ENCODE results near the gene PIGV.
A peak's percentile ranks its signal among the peaks of the same experiment; 100 is the strongest.
"Not testable (repeated sequence)": the region's sequence is repeated elsewhere in the genome, so short reads cannot be mapped to it uniquely, and the experiment has no call there.

Gene PIGV

DNA sequence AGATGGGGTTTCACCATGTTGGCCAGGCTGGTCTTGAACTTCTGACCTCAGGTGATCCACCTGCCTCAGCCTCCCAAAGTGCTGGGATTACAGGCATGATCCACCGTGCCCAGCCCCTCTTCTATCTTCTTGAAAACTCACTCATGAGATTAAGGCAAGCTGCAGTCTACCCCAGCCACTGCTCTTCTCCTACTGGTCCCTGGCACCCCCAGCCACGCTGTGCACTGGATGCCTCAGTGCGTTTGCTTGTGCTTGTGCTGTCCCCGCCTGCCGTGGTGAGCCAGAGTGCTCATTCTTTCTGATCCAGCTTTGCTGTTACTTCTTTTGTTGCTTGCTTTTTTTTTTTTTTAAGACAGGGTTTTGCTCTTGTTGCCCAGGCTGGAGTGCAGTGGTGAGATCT lies 49.9 kb downstream of the PIGV start:
- not testable (repeated sequence) for DNase-seq

DNA sequence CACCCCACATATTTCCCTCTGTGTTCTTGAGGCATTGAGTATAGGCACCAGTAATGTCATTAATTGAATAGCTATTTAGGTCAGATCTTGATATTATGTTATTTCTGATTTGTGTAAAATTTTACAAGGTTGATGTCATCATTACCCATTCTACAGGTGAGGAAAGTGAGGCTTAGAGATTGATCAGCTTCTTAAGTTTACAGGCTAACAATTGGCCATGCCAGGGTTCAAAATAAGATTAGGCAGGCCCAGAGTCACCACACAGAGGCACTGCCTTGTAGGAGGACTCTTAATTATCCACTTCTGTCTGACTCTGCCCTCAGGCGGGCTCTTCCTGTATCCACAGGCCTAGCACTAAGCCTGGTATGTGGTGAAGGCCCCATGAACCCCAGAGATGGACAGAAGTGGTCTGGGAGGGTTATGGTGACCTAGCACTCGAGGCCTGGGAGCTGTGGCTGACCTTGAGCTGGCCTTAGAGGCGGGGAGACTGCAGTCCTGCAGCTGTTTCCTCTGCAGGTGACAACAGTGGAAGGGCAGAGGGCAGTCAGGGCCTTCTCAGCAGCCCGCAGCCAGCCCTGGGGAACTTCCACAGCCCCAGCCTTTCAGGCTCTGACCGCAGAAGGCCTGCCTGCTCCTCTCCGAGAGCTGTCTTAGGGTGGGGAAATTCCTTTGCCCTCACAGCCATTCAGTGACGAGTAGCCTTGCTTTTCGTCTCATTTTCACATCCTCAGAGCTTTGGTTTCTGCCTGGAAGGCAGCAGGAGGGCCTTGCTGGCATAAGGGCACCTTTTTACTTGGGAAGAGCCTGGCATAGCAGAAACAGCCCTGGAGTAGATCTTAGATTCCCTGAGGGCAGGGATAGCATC lies 51.0 kb downstream of the PIGV start:
- DNase-seq, result peak; percentile 77

DNA sequence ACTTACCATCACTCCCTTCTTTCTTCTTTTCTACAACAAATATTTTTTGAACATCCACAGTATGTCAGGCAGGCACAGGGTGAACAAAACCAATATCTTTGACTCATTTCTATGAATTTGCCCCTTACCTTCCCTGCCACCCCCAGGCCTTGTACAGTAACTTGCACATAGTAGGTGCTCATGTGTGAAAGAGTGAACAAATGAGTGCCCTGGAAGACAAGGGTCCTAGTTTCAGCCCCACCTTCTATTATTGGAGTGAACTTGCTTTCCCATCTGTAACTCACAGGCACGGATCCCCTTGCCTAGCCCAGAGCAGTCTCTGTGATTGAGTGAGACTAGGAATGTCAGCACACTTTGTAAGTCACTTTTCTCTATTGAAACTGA lies 51.6 kb downstream of the PIGV start:
- no peak for DNase-seq

DNA sequence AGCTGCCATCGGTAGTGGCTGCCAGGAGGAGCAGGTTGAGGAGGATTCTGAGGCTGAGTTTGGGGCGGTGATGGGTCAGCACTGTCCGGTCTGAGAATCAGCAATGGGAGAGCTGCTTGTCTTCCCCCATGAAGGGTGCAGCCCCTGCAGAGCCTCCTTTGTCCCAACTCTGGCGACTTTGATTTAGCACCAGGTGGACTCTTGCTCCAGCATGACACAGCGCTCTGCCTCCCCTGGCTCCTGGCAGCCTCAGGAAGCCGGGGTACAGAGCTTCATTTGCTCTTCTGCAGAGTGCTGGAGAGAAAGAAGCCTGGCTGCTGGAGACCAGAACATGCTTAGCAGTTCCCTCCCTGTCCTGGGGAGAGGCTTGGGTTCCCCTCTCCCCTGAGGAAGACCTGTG lies 52.0 kb downstream of the PIGV start:
- DNase-seq, result no peak

DNA sequence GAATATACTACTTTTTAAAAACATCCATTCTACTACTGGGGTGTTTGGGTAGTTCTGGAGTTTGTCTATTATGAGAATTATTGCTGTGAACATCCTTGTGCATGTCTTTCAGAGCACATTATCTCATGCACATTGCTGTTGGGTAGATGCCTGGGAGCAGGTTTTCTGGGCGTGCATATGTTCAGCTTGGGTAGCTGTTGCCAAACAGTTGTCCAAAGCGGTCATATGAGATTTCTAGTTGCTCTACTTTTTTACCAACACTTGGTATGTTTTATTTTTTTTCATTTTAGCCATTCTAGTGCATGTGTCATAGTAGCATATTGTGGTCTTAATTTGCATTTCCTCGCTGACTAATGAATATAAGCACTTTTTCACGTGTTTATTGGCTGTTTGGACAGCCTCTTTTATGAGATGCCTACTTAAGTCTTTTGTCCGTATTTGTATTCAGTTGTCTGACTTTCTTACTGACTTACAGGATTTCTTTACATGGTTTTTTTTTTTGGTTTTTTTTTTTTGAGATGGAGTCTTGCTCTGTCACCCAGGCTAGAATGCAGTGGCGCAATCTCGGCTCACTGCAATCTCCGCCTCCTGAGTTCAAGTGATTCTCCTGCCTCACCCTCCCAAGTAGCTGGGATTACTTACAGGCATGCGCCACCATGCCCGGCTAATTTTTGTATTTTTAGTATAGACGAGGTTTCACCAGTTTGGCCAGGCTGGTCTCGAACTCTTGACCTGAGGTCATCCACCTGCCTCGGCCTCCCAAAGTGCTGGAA lies 56.9 kb downstream of the PIGV start:
- DNase-seq, result no peak

DNA sequence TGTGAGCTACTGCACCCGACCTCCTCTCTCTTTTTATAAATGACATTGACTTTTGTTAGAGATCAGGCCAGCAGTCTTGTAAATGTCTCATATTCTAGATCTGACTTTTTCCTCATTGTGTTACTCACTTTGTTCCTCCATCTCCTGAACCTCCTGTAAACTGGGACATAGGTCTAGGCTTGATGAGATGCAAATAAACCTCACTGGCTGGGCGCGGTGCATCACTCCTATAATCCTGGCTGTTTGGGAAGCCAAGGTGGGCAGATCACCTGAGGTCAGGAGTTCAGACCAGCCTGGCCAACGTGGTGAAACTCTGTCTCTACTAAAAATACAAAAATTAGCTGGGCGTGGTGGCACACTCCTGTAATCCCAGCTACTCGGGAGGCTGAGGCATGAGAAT lies 60.1 kb downstream of the PIGV start:
- DNase-seq, result not testable (repeated sequence)

Measured in activated CD4-positive, alpha-beta T cell treated with anti-CD3 and anti-CD28 coated beads, Interleukin-10, Interleukin-2, amounts not matched to agents 100 ng/mL and 50 ng/mL, durations not matched to agents 16 hours and 8 hours (primary cell).